ENCODE measurements around the gene SLC30A10.
"Not testable (repeated sequence)": the region's sequence is repeated elsewhere in the genome, so short reads cannot be mapped to it uniquely, and the experiment has no call there.

Gene SLC30A10

DNA sequence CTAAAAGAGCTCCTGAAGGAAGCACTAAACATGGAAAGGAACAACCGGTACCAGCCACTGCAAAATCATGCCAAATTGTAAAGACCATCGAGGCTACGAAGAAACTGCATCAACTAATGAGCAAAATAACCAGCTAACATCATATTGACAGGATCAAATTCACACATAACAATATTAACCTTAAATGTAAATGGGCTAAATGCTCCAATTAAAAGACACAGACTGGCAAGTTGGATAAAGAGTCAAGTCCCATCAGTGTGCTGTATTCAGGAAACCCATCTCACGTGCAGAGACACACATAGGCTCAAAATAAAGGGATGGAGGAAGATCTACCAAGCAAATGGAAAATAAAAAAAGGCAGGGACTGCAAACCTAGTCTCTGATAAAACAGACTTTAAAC is 39.7 kb downstream of the SLC30A10 start:
- H3K27ac ChIP-seq (ENCODE audit: low read length); H3K4me1 ChIP-seq (ENCODE audit: control insufficient read depth in 1 of 2, insufficient read depth in 2 of 2, low read length in 2 of 2); H3K27me3 ChIP-seq (ENCODE audit: low read depth, low read length); H3K9me3 ChIP-seq (ENCODE audit: control insufficient read depth in 1 of 2, low read length in 2 of 2); H3K36me3 ChIP-seq (ENCODE audit: control insufficient read depth in 1 of 2, insufficient read depth in 2 of 2, low read length in 2 of 2); H3K4me3 ChIP-seq (ENCODE audit: low read depth in 1 of 2, low read length in 2 of 2): not testable (repeated sequence)

DNA sequence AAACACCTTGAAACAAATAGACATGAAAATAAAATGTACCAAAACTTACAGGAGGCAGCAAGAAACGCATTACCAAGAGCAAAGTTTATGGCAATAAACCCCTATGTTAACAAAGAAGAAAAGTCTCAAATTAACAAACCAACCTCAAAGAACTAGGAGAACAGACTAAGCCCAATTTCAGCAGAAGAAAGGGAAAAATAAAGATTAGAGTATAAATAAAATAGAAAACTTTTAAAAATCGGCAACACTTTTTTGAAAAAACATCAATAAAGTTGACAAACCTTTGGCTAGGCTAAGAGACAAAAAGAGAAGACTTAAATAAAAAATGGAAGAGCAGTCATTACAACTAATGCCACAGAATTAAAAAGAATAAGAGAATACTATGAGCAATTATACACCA is 42.7 kb downstream of the SLC30A10 start:
- Histone ChIP-seq H3K27me3 (ENCODE audit: low read depth, low read length) (no peaks in the 10 kb centered on the region), H3K9me3 (ENCODE audit: control insufficient read depth in 1 of 2, low read length in 2 of 2) (no peaks in the 10 kb centered on the region), H3K27ac (ENCODE audit: low read length) (no peak overlapping the region), H3K4me1 (ENCODE audit: control insufficient read depth in 1 of 2, insufficient read depth in 2 of 2, low read length in 2 of 2) (no peaks in the 10 kb centered on the region), H3K4me3 (ENCODE audit: low read depth in 1 of 2, low read length in 2 of 2) (no peak overlapping the region), H3K36me3 (ENCODE audit: control insufficient read depth in 1 of 2, insufficient read depth in 2 of 2, low read length in 2 of 2) (no peaks in the 10 kb centered on the region)

GRCh38 chr1:219883400-219884332 is 44.7 kb downstream of the SLC30A10 start:
- Histone ChIP-seq H3K4me3 (ENCODE audit: low read depth in 1 of 2, low read length in 2 of 2) (no peak overlapping the region), H3K27me3 (ENCODE audit: low read depth, low read length) (no peaks in the 10 kb centered on the region), H3K36me3 (ENCODE audit: control insufficient read depth in 1 of 2, insufficient read depth in 2 of 2, low read length in 2 of 2) (no peaks in the 10 kb centered on the region), H3K27ac (ENCODE audit: low read length) (no peak overlapping the region), H3K4me1 (ENCODE audit: control insufficient read depth in 1 of 2, insufficient read depth in 2 of 2, low read length in 2 of 2) (no peaks in the 10 kb centered on the region), H3K9me3 (ENCODE audit: control insufficient read depth in 1 of 2, low read length in 2 of 2) (no peaks in the 10 kb centered on the region)

DNA sequence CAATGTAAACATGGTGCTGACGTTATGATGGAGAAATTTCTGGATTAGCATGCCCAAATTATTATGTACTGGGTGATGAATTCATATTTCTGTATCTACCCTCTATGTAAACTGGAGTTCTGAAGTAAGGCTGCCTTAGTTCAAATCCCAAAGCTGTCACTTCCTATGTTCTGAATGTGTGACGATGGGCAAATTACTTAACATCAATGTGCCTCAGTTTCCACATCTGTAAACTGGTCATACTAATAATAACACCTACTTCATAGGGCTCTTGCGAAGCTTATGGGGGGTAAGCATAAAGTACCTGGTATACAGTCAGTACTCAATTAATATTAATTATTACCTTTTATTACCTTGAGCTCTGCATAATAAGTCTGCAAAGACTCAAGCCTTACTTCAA is 45.6 kb downstream of the SLC30A10 start:
- H3K9me3 ChIP-seq (ENCODE audit: control insufficient read depth in 1 of 2, low read length in 2 of 2), result no peaks in the 10 kb centered on the region
- no peak overlapping the region for H3K4me3 ChIP-seq (ENCODE audit: low read depth in 1 of 2, low read length in 2 of 2)
- H3K27me3 ChIP-seq (ENCODE audit: low read depth, low read length), result no peaks in the 10 kb centered on the region

GRCh38 chr1:219882096-219882495 is 46.3 kb downstream of the SLC30A10 start:
- Histone ChIP-seq H3K4me1 (ENCODE audit: control insufficient read depth in 1 of 2, insufficient read depth in 2 of 2, low read length in 2 of 2) (no peaks in the 10 kb centered on the region), H3K27ac (ENCODE audit: low read length) (no peak overlapping the region), H3K4me3 (ENCODE audit: low read depth in 1 of 2, low read length in 2 of 2) (no peak overlapping the region), H3K27me3 (ENCODE audit: low read depth, low read length) (no peaks in the 10 kb centered on the region), H3K36me3 (ENCODE audit: control insufficient read depth in 1 of 2, insufficient read depth in 2 of 2, low read length in 2 of 2) (no peaks in the 10 kb centered on the region), H3K9me3 (ENCODE audit: control insufficient read depth in 1 of 2, low read length in 2 of 2) (no peaks in the 10 kb centered on the region)

More for the DNA sequence above, 45.6 kb downstream of the SLC30A10 start:
- H3K36me3 ChIP-seq (ENCODE audit: control insufficient read depth in 1 of 2, insufficient read depth in 2 of 2, low read length in 2 of 2), result no peaks in the 10 kb centered on the region
- H3K27ac ChIP-seq (ENCODE audit: low read length), result no peak overlapping the region
- no peaks in the 10 kb centered on the region for H3K4me1 ChIP-seq (ENCODE audit: control insufficient read depth in 1 of 2, insufficient read depth in 2 of 2, low read length in 2 of 2)

DNA sequence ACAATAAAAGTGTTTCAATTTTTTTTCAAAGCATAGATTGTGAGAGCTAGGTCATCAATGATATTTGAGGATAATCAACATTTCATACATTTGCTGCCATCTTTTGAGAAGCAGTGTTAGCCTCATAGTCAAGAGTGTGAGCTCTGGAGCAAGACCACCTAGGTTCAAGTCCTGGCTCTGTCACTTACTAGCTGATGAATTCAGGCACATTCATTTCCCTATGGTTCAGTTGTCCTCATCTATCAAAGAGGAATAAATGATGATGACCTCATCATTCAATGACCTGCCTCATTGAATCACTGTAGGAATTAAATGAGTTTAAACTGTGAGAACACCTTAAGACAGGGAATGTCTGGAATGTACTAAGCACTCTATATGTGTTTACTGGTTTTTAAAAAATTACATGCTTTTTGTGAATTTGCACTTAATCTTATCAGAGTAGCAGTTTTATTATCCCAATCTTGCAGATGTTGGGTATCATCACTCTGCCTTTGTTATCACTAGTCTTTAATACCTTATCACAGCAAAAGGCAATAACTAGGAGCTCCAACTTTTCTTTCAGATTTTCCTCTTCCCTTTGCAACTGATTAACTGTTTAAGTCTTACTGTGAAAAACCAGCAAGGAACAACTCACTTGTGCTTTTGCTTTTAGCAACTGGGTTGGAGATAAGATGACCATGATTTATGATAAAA is 47.4 kb downstream of the SLC30A10 start:
- no peak overlapping the region for H3K4me3 ChIP-seq (ENCODE audit: low read depth in 1 of 2, low read length in 2 of 2)
- H3K27me3 ChIP-seq (ENCODE audit: low read depth, low read length), result no peaks in the 10 kb centered on the region
- H3K27ac ChIP-seq (ENCODE audit: low read length), result no peak overlapping the region
- no peaks in the 10 kb centered on the region for H3K4me1 ChIP-seq (ENCODE audit: control insufficient read depth in 1 of 2, insufficient read depth in 2 of 2, low read length in 2 of 2)
- H3K9me3 ChIP-seq (ENCODE audit: control insufficient read depth in 1 of 2, low read length in 2 of 2), result no peaks in the 10 kb centered on the region
- H3K36me3 ChIP-seq (ENCODE audit: control insufficient read depth in 1 of 2, insufficient read depth in 2 of 2, low read length in 2 of 2), result no peaks in the 10 kb centered on the region

- Histone ChIP-seq H3K4me3 (ENCODE audit: low read depth in 1 of 2, low read length in 2 of 2) (no peak overlapping the region), H3K9me3 (ENCODE audit: control insufficient read depth in 1 of 2, low read length in 2 of 2) (no peaks in the 10 kb centered on the region), H3K27ac (ENCODE audit: low read length) (no peak overlapping the region), H3K27me3 (ENCODE audit: low read depth, low read length) (no peaks in the 10 kb centered on the region), H3K36me3 (ENCODE audit: control insufficient read depth in 1 of 2, insufficient read depth in 2 of 2, low read length in 2 of 2) (no peaks in the 10 kb centered on the region), H3K4me1 (ENCODE audit: control insufficient read depth in 1 of 2, insufficient read depth in 2 of 2, low read length in 2 of 2) (no peaks in the 10 kb centered on the region)
Observed at GRCh38 chr1:219876798-219877209, 51.6 kb downstream of the SLC30A10 start.

DNA sequence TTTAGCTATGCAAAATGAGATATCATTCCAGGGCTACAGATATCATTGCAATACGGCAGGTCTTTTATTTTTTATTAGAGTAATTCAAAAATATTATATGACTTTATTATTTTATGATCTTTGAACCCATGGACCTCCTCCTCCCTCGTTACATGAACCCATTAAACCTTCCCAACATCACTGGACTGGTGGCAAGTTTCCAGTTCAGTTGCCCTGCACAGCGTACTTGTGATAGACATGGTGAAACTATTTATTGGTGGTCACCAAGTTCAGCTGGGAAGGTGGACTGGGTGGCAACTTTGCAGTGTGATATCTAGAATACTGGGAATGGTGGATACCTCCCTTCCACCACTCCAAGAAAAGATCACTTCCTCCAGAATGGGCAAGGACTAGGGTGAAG is 52.5 kb downstream of the SLC30A10 start:
- no peaks in the 10 kb centered on the region for H3K4me1 ChIP-seq (ENCODE audit: control insufficient read depth in 1 of 2, insufficient read depth in 2 of 2, low read length in 2 of 2)
- no peaks in the 10 kb centered on the region for H3K9me3 ChIP-seq (ENCODE audit: control insufficient read depth in 1 of 2, low read length in 2 of 2)
- no peak overlapping the region for H3K4me3 ChIP-seq (ENCODE audit: low read depth in 1 of 2, low read length in 2 of 2)
- H3K27ac ChIP-seq (ENCODE audit: low read length), result no peak overlapping the region
- H3K27me3 ChIP-seq (ENCODE audit: low read depth, low read length), result no peaks in the 10 kb centered on the region
- H3K36me3 ChIP-seq (ENCODE audit: control insufficient read depth in 1 of 2, insufficient read depth in 2 of 2, low read length in 2 of 2), result no peaks in the 10 kb centered on the region

- not testable (repeated sequence) for H3K27me3 ChIP-seq (ENCODE audit: low read depth, low read length); H3K27ac ChIP-seq (ENCODE audit: low read length); H3K9me3 ChIP-seq (ENCODE audit: control insufficient read depth in 1 of 2, low read length in 2 of 2); H3K4me1 ChIP-seq (ENCODE audit: control insufficient read depth in 1 of 2, insufficient read depth in 2 of 2, low read length in 2 of 2); H3K4me3 ChIP-seq (ENCODE audit: low read depth in 1 of 2, low read length in 2 of 2); H3K36me3 ChIP-seq (ENCODE audit: control insufficient read depth in 1 of 2, insufficient read depth in 2 of 2, low read length in 2 of 2)
Observed at GRCh38 chr1:219872538-219872937, 55.8 kb downstream of the SLC30A10 start.

- no peak overlapping the region for H3K4me3 ChIP-seq (ENCODE audit: low read depth in 1 of 2, low read length in 2 of 2)
- no peaks in the 10 kb centered on the region for H3K4me1 ChIP-seq (ENCODE audit: control insufficient read depth in 1 of 2, insufficient read depth in 2 of 2, low read length in 2 of 2)
- H3K27ac ChIP-seq (ENCODE audit: low read length), result no peak overlapping the region
- H3K36me3 ChIP-seq (ENCODE audit: control insufficient read depth in 1 of 2, insufficient read depth in 2 of 2, low read length in 2 of 2), result no peaks in the 10 kb centered on the region
- H3K27me3 ChIP-seq (ENCODE audit: low read depth, low read length), result no peaks in the 10 kb centered on the region
- H3K9me3 ChIP-seq (ENCODE audit: control insufficient read depth in 1 of 2, low read length in 2 of 2), result no peaks in the 10 kb centered on the region
Observed at GRCh38 chr1:219871427-219872057, 56.8 kb downstream of the SLC30A10 start.

- H3K36me3 ChIP-seq (ENCODE audit: control insufficient read depth in 1 of 2, insufficient read depth in 2 of 2, low read length in 2 of 2); H3K27me3 ChIP-seq (ENCODE audit: low read depth, low read length); H3K9me3 ChIP-seq (ENCODE audit: control insufficient read depth in 1 of 2, low read length in 2 of 2); H3K4me3 ChIP-seq (ENCODE audit: low read depth in 1 of 2, low read length in 2 of 2); H3K27ac ChIP-seq (ENCODE audit: low read length); H3K4me1 ChIP-seq (ENCODE audit: control insufficient read depth in 1 of 2, insufficient read depth in 2 of 2, low read length in 2 of 2): not testable (repeated sequence)
Observed at GRCh38 chr1:219868615-219869014, 59.7 kb downstream of the SLC30A10 start.
